ENCODE measurements around the gene PPIB.

PPIB gene

DNA sequence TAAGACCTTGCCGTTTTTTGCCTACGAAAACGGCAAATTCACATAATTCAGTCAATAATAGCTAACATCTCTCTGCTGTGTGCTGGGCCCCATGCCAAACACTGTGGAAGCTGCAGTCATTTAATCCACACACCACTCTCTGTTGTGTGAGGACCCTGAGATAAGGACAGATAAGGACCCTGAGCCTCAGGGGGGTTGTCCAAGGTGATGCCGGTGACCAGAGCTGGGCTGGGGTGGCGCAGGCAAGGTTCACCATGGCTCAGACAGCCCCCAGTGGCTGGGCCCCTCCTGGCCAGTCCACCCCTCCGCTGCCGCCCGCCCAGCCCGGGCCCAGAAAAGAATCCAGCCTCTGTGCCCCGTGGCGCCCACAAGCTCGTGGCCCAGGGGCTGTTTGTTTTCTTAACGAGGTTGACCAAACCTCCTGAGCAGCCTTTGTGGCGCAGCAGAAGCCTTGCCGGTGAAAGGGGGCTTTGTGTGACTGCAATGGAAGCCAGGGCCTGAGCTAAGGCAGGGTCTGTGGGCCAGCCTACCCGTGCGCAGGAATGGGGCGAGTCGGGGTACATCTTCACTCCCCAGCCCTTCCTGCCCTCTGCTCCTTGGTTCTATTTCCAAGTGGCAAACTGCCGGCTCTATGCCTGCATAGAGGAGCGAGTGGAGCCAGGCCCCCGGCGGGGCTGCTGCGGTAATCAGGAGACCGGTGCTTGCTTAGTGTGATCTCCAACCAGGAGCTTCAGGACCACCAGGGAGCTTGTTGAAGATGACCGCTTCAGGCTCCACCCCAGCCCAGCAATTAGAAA lies 15.7 kb downstream of the PPIB start (continued):
- TF ChIP-seq, protein P1, sequence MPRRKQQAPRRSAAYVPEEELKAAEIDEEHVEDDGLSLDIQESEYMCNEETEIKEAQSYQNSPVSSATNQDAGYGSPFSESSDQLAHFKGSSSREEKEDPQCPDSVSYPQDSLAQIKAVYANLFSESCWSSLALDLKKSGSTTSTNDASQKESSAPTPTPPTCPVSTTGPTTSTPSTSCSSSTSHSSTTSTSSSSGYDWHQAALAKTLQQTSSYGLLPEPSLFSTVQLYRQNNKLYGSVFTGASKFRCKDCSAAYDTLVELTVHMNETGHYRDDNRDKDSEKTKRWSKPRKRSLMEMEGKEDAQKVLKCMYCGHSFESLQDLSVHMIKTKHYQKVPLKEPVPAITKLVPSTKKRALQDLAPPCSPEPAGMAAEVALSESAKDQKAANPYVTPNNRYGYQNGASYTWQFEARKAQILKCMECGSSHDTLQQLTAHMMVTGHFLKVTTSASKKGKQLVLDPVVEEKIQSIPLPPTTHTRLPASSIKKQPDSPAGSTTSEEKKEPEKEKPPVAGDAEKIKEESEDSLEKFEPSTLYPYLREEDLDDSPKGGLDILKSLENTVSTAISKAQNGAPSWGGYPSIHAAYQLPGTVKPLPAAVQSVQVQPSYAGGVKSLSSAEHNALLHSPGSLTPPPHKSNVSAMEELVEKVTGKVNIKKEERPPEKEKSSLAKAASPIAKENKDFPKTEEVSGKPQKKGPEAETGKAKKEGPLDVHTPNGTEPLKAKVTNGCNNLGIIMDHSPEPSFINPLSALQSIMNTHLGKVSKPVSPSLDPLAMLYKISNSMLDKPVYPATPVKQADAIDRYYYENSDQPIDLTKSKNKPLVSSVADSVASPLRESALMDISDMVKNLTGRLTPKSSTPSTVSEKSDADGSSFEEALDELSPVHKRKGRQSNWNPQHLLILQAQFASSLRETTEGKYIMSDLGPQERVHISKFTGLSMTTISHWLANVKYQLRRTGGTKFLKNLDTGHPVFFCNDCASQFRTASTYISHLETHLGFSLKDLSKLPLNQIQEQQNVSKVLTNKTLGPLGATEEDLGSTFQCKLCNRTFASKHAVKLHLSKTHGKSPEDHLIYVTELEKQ (tag by site-specific recombination; IDR thresholded peaks at IDR 0.05; ENCODE audit: borderline replicate concordance), result no peak
- no peak for TF ChIP-seq ZNF133 (tag by site-specific recombination; IDR thresholded peaks at IDR 0.05)
- no peak for TF ChIP-seq ZNF354C (tag by site-specific recombination; IDR thresholded peaks at IDR 0.05; ENCODE audit: borderline replicate concordance, low read depth)
- no peak for TF ChIP-seq ZNF792 (tag by site-specific recombination; IDR thresholded peaks at IDR 0.05)
- no peak for TF ChIP-seq ZNF777 (tag by site-specific recombination; IDR thresholded peaks at IDR 0.05; ENCODE audit: borderline replicate concordance)
- TF ChIP-seq REST (tag by site-specific recombination; IDR thresholded peaks at IDR 0.05), result no peak

GRCh38 chr15:64146520-64146884 lies 16.3 kb downstream of the PPIB start:
- POLR2A ChIA-PET, result interaction anchor here (1.2 kb wide), 1 partner anchor 17 kb away, joined by 4 read pairs; the partner anchor contains the start of gene PPIB
- no peaks in the 10 kb centered on the region; the same call in 1 of the 2 replicates for H3K4me1 ChIP-seq (ENCODE audit: control insufficient read depth, insufficient read depth, low read length)
- TF ChIP-seq MEIS1 (CRISPR knock-in tag; IDR thresholded peaks at IDR 0.05; ENCODE audit: borderline replicate concordance), result no peak
- TF ChIP-seq PRDM6 (tag by site-specific recombination; IDR thresholded peaks at IDR 0.05), result no peak
- TF ChIP-seq ZNF596 (tag by site-specific recombination; IDR thresholded peaks at IDR 0.05), result no peak

DNA sequence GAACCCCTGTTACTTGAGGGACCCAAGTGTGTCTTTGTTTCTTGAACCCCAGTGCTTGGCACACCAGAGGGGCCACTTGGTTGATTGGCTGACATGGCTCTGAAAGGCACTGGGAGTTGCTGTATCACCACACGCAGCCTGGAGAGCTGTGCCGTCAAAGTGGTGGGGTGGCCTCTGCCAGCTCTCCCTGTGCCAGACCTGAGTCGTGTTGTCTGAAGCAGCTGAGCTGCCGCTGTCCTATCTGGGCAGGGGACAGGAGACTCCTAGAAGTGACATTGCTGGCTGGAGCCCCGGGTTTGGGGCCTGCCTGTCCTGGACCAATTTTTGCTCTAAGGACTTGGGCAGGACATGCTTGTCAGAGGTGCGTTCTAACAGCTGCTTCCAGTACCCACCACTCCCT lies 16.8 kb downstream of the PPIB start:
- TF ChIP-seq ZNF600 (tag by site-specific recombination; IDR thresholded peaks at IDR 0.05) (peak; percentile 41), ZNF514 (tag by site-specific recombination; IDR thresholded peaks at IDR 0.05) (no peak), ZNF629 (tag by site-specific recombination; IDR thresholded peaks at IDR 0.05) (no peak)
- no peaks in the 10 kb centered on the region for H3K9me3 ChIP-seq (ENCODE audit: control insufficient read depth, insufficient read depth, low read depth, low read length)
- H3K4me3 ChIP-seq (ENCODE audit: low read depth, low read length), result no peak overlapping the region
- peaks cover 0 to 17% of the 10 kb centered on the region in 2 experiments; a peak in 1 of 3 replicates for H3K36me3 ChIP-seq (ENCODE audit: control insufficient read depth in 2 of 2, insufficient read depth in 1 of 2, low read length in 2 of 2)
- H3K4me1 ChIP-seq (ENCODE audit: control insufficient read depth, insufficient read depth, low read length), result no peaks in the 10 kb centered on the region; the same call in 1 of the 2 replicates
- peak overlapping the region; percentile 34; the same call in 1 of the 2 replicates for H3K27ac ChIP-seq (ENCODE audit: extremely low read depth, low read depth, low read length)
- ChIA-PET CTCF (interaction anchor here (0.6 kb wide), 2 partner anchors 78 to 222 kb away, joined by 3 to 5 read pairs; no protein-coding TSS in a partner anchor), POLR2A (interaction anchor here (1.2 kb wide), 1 partner anchor 17 kb away, joined by 4 read pairs; the partner anchor contains the start of gene PPIB)

More at GRCh38 chr15:64146520-64146884, 16.3 kb downstream of the PPIB start:
- Histone ChIP-seq H3K4me3 (ENCODE audit: low read depth, low read length) (no peak overlapping the region), H3K27ac (ENCODE audit: extremely low read depth, low read depth, low read length) (no peak overlapping the region), H3K36me3 (ENCODE audit: control insufficient read depth in 2 of 2, insufficient read depth in 1 of 2, low read length in 2 of 2) (peaks cover 0 to 13% of the 10 kb centered on the region in 2 experiments; a peak in 1 of 3 replicates), H3K9me3 (ENCODE audit: control insufficient read depth, insufficient read depth, low read depth, low read length) (no peaks in the 10 kb centered on the region)
- CTCF ChIA-PET, result interaction anchor here (0.6 kb wide), 1 partner anchor 221 kb away, joined by 3 read pairs; no protein-coding TSS in a partner anchor
